ENCODE measurements around the gene RSPO4.

DNA sequence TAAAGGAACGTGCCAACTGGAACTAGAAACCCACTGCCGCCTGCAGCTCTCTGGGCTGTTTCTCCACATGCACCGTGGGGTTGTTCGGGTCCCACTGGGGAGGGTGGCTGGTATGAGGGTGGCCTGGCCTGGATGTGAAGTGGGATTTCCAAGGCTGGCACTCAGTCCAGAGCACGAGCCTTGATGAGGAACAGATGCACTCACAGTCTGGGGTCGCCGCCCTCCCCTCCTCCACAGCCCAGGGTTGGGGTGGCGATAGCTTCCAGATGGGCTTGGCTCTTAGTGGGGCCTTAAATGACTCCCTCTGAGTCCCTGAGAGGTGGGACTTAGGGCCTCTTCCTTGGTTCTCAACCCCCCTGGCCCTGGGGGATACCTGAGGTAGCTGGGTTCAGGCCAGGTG is 55.3 kb downstream of the RSPO4 start:
- TF ChIP-seq, protein P1, sequence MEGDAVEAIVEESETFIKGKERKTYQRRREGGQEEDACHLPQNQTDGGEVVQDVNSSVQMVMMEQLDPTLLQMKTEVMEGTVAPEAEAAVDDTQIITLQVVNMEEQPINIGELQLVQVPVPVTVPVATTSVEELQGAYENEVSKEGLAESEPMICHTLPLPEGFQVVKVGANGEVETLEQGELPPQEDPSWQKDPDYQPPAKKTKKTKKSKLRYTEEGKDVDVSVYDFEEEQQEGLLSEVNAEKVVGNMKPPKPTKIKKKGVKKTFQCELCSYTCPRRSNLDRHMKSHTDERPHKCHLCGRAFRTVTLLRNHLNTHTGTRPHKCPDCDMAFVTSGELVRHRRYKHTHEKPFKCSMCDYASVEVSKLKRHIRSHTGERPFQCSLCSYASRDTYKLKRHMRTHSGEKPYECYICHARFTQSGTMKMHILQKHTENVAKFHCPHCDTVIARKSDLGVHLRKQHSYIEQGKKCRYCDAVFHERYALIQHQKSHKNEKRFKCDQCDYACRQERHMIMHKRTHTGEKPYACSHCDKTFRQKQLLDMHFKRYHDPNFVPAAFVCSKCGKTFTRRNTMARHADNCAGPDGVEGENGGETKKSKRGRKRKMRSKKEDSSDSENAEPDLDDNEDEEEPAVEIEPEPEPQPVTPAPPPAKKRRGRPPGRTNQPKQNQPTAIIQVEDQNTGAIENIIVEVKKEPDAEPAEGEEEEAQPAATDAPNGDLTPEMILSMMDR (conservative IDR thresholded peaks at IDR 0.05; ENCODE audit: low read depth, low read length) = no peak
- no peak for TF ChIP-seq EZH2 (IDR thresholded peaks at IDR 0.05; ENCODE audit: borderline replicate concordance, low read depth, low read length, poor library complexity, severe bottlenecking)
